GM15510 (cell line): Measurements from ENCODE around the gene SERPINA12.

Experiments used
- POLR2A ChIP-seq: IDR thresholded peaks from 3 replicates; pipeline ENCODE4 v1.6.1; 2011; ENCODE audit warnings: borderline replicate concordance; ENCODE audit not compliant: insufficient read length; ENCODE audit errors: extremely low read depth

The SERPINA12 gene

GRCh38 chr14:94517641-94518257, 8.5 kb upstream of the SERPINA12 start:
- no peak for TF ChIP-seq POLR2A

- TF ChIP-seq POLR2A, result no peak
Measured at GRCh38 chr14:94517248-94517640, 8.0 kb upstream of the SERPINA12 start.

- TF ChIP-seq POLR2A, result no peak
Measured at GRCh38 chr14:94515856-94516255, 6.6 kb upstream of the SERPINA12 start.

GRCh38 chr14:94515426-94515825, 6.2 kb upstream of the SERPINA12 start:
- no peak for TF ChIP-seq POLR2A

GRCh38 chr14:94514351-94514750, 5.1 kb upstream of the SERPINA12 start:
- TF ChIP-seq POLR2A, result no peak

- no peak for TF ChIP-seq POLR2A
Measured at GRCh38 chr14:94505641-94506040, 3.6 kb downstream of the SERPINA12 start.

- TF ChIP-seq POLR2A, result no peak
Measured at GRCh38 chr14:94505206-94505605, 4.1 kb downstream of the SERPINA12 start.

GRCh38 chr14:94501588-94502516, 7.4 kb downstream of the SERPINA12 start:
- no peak for TF ChIP-seq POLR2A

GRCh38 chr14:94500264-94500663, 9.0 kb downstream of the SERPINA12 start:
- no peak for TF ChIP-seq POLR2A

GRCh38 chr14:94499673-94500072, 9.6 kb downstream of the SERPINA12 start:
- no peak for TF ChIP-seq POLR2A

- TF ChIP-seq POLR2A, result no peak
Measured at GRCh38 chr14:94498215-94498614, 11.1 kb downstream of the SERPINA12 start.

GRCh38 chr14:94494085-94494484, 15.2 kb downstream of the SERPINA12 start:
- no peak for TF ChIP-seq POLR2A

GRCh38 chr14:94491511-94491910, 17.8 kb downstream of the SERPINA12 start:
- no peak for TF ChIP-seq POLR2A

- TF ChIP-seq POLR2A, result no peak
Measured at GRCh38 chr14:94489336-94489735, 19.9 kb downstream of the SERPINA12 start.

GRCh38 chr14:94486883-94487282, 22.4 kb downstream of the SERPINA12 start:
- no peak for TF ChIP-seq POLR2A
